HG03280 (cell line): ENCODE data around the gene MAST2.
"Not testable (repeated sequence)": the region's sequence is repeated elsewhere in the genome, so short reads cannot be mapped to it uniquely, and the experiment has no call there.

Experiments used
- ATAC-seq: cut with Tn5 transposase; IDR thresholded peaks from one replicate; pipeline ENCODE4 v1.9.1; 2021; ENCODE audit warnings: mild to moderate bottlenecking, moderate library complexity; ENCODE audit not compliant: unreplicated experiment

Gene MAST2

DNA sequence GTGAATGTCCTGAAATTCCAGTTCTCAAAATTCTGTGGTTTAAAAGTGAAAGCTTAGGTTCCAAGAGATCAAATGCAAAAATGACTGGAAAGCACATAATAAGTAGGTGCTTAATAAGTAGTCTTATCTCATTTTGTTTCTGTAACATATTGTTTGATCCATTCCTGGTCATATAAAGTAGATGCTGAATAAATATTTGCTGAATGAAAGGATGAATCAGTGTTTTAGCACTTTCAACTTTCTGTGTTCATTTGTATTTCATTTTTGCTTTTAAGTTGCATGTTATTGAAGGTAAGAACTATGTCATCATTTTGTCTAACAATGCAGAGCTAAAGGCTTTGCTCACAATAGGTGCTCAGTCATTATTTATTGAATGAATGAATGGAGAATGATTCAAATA lies 6.3 kb downstream of the MAST2 start:
- ATAC-seq = no peak

DNA sequence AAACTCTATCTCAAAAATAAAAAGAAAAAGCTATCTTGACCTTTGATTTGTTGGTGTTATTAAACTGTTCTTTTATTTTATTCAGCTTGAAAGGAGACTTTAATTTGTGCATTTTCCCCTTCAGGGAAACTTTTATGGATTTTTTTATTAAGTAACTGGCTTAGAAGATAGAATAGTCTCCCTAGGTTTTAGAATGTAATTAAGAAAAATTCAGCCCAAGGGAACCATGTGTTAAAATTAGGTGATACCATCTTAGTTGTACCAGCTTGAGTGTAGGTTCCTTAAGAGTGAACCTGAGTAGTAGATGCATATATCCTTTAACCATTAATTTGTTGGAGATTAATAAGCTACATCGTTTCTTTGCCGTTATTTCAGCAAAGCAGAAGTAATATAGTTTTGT lies 11.4 kb downstream of the MAST2 start:
- no peak for ATAC-seq

DNA sequence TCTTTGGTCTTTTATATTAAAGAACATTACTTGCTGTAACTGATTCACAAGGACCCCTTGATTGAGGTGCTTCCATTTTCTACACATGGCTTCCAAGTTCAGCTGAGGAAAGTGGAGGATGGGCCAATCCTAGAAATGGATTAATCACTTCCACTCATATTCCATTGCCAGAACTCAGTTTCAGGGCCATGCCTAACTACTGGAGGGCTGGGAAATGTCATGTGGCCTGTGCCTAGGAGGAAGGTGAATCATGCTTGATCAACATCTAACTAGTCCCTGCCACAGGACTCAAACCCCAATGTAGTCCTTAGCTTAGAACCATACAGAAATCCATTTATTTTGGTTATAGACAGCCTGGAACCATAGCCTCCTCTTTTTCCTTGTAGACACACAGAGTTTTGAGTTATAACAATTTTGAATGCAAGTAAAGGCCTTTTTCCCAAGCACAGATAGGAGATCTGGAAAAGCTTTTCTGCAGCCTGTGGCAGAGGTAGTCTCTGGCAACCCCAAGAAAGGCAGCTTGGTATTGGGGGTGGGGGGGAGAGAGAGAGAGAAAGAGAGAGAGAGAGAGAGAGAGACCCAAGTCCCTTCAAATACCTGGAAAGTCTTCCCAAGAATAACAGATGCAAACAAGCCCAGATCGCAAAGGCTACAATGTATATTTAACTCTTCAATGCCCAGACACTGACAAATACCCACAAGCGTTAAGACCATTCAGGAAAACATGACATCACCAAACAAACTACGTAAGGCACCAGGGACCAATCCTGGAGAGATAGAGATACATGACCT lies 12.5 kb downstream of the MAST2 start:
- ATAC-seq = no peak

DNA sequence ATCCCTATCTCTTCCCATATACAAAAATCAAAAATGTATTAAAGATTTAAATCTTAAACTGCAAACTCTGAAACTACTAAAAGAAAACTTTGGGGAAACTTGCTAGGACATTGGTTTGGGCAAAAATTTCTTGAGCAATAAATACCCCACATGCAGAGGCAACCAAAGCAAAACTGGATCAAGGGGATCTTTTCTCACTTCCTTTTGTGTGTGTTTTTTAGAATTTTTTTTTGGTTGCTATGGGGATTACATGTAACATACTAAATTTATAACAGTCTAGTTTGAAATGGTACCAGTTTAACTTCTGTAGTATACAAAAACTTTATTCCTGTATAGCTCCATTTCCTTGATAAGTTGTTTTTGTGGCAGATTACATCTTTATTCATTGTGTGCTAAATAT lies 16.8 kb downstream of the MAST2 start:
- no peak for ATAC-seq

DNA sequence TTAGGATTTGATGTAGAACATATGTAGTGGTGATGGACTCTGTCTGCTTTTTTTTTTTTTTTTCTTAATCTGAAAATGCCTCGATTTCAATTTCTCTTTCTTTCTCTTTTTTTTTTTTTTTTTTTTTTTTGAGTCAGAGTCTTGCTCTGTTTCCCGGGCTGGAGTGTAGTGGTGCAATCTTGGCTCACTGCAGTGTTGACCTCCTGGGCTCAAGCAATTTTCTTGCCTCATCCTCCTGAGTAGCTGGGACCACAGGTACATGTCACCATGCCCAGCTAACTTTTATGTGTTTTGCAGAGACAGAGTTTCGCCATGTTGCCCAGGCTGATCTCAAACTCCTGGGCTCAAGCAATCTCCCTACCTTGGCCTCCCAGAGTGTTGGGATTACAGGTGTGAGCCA lies 17.4 kb downstream of the MAST2 start:
- no peak for ATAC-seq

DNA sequence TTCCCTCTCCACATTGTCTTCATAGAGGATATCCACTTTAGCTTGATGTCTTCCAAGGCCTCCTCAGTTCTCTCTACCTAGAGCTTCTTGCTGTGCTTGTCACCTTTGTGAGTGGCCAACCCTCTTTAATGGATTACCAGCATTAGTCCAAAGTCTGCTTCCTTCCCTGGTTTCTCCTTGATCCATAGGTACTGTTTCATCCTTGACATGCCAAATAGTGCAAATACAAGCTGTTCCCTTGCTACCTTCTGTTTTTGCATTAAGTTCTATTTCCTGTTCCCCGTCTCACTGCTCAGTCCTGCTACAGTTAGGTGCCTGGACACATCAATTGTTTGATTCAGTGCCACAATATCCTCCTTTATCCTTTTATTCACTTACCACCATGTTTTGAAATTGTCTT lies 19.2 kb downstream of the MAST2 start:
- ATAC-seq = no peak

DNA sequence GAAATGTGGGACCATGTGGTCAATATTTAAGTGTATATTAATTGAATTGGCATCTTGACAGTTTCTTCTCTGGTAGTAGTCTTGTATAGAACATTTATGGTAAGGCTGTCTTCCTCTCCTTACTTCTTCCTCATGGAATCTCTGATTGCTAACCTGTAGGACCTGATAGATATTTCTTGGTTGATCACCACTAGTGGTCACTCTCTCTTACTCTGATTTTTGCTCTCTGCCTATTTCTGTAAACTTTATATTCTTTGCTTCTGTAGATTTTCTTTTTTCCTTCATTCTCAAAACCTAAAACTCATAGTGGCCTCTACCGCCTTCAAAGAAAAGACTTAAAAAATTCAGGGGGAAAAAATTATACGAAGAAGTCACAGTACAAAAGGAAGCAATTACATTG lies 21.2 kb downstream of the MAST2 start:
- ATAC-seq = no peak

DNA sequence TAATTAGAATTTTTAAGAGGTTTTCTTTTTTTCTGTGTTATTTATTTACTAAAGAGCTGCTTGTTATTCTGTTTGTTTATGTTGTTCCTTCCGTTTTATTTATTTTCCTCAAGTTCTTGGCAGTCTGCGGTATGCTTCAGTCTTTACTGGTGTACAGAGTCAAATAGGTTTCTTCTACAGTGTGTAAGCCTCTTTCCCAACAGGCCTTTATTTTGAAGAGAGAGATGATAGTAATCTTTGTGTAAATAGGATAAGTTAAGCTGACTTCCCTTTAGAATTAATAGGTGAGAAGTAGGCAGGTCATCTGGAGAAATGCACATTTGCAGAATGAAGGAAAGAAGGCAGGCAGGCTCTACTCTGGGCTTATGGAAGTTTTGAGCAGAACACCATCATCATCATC lies 23.8 kb downstream of the MAST2 start:
- ATAC-seq = no peak

DNA sequence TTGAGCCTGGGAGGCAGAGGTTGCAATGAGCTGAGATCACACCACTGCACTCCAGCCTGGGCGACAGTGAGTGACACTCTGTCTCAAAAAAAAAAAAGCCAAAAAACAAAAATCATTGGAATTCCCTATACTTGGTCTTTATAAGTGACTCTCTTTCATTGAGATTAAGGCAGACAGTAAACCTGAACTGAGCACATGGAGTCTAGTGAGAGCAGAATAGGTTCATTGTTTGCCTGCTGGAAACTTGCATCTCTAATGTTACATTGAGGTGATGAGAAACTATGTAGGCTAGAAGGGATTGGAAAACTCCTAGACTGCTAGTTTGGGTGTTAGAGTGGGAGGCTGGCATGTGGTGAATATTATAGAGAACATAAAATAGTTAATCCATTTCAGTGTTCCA lies 25.4 kb downstream of the MAST2 start:
- no peak for ATAC-seq

DNA sequence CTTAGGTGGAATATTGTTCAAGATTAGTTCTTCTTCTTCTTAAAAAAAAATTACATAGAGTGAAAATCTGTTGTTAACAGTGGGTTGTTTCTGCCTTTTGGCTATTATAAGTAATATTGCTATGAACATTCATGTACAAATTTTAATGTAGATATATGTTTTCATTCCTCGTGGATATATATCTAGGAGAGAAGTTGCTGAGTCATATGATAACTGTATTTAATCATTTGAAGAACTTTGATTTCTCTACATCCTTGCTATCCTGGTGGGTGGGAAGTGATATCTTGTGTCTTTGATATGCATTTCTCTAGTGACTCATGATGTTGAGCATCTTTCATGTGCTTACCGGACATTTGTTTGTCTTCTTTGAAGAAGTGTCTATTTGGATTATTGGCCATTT lies 29.9 kb downstream of the MAST2 start:
- ATAC-seq = no peak

DNA sequence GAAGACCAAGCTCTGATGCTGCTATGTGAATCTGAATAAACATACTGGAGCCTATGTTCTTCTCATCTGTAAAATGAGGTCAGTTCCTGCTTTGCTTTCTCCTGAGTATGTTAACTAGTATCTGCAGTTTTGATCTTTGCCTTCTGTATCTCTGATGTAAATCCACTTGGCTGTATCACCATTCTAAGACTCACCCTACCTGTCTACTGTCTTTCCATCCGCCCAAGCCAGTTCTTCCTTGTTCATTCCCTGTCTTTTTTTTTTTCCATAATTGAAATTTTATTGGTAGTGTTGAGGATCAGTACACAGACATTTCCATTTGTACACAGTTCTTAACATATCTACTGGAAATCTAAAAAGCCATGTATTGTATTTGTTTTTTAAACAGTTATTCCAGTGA lies 31.3 kb downstream of the MAST2 start:
- ATAC-seq = no peak

DNA sequence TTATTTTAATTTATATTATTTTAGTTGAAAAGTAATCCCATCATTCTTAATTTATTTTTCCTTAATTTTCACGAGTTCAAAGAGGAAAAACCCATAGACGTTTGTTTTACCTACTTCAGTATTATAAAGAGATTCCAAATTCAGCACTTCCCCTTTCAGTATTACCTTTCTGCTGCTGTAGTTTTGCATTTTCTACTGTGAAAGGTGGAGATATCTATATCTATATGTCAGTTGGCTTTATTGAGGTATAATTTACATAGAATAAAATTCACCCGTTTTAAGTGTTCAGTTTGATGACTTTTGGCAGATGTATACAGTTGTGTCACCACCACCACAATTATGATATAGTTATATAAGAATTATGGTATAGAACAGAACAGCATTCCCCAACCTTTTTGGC lies 33.0 kb downstream of the MAST2 start:
- ATAC-seq = no peak

DNA sequence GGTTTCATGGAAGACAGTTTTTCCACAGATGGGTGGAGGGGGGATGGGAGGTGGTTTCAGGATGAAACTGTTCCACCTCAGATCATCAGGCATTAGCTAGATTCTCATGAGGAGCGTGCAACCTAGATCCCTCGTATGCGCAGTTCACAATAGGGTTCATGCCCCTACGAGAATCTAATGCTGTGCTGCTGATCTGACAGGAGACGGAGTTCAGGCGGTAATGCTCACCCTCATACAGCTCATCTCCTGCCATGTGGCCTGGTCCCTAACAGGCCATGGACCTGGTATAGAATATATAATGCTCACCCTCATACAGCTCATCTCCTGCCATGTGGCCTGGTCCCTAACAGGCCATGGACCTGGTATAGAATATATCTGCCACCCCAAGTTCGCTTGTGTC lies 33.4 kb downstream of the MAST2 start:
- ATAC-seq = not testable (repeated sequence)

DNA sequence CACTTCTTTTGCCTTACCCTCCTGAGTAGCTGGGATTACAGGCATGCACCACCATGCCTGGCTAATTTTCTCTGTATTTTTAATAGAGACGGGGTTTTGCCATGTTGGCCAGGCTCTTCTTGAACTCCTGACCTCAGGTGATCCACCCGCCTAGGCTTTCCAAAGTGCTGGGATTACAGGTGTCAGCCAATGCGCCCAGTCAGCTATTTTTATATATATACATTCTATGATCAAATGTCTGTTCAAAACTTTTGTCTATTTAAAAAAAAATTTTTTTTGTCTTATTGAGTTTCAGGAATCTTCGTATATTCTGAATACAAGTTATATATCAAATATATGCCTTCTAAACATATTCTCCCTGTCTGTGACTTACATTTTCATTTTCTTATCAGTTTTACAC lies 34.9 kb downstream of the MAST2 start:
- ATAC-seq = not testable (repeated sequence)

DNA sequence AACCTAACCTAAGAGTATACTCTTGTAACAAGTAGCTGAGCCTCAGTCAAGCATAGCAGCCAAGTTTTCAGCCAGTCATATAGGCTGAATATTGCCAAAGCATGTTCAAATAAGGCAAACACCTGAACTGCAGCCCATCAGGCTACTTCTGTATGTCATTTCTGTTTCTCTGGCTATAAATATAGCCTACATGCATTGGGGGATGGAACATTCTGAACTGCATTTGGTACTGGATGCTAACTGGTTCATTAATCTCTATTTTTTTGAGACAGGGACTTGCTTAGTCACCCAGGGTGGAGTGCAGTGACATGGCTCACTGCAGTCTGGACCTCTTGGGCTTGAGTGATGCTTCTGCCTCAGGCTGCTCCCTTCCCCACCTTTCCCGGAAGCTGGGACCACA lies 37.3 kb downstream of the MAST2 start:
- ATAC-seq = no peak

DNA sequence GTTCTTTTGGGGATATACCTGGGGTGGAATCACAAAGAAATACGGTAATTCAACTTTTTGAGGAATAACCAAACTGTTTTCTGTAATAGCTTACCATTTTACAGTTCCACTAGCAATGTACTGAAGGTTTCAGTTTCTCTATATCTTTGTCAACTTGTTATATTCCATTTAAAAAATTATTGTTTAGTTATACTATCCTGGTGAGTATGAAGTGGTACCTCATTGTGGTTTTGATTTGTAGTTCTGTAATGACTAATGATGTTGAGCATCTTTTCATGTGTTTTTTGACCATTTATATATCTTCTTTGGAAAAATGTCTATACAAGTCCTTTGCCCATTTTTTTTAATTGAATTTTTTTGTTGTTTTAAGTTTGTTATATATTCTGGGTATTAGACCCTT lies 39.4 kb downstream of the MAST2 start:
- no peak for ATAC-seq

DNA sequence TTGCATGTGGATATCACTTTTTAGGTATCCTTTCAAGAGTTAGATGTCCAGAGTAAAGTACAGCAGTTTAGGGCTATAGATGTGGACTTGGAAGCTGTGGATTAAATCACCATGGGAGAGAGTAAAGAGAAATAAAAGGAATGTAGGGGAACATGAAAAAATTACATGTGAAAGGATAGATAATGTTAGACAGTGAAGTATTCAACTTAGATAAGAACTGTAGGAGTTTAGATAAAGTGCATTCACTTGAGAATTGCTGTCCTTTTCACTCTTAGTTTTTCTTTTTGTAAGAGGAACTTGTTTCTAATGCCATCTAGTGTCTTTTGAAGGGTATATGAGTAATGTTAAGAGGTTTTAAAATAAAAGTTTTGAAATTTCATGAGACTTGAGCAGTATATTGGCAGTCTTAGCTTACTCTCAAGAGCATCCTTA lies 40.1 kb downstream of the MAST2 start:
- no peak for ATAC-seq

DNA sequence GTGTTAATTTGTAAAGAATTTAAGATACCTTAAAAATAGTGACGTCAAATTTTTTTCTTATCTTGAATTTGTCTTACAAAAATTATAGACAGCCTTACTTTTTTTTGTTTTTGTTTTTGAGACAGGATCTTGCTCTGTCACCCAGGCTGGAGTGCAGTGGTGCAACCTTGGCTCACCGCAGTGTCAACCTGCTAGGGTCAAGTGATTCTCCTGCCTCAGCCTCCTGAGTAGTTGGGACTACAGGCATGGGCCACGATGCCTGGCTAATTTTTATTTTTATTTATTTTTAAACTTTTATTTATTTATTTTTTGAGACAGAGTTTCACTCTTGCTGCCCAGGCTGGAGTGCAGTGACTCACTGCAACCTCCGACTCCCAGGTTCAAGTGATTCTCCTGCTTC lies 40.6 kb downstream of the MAST2 start:
- not testable (repeated sequence) for ATAC-seq

DNA sequence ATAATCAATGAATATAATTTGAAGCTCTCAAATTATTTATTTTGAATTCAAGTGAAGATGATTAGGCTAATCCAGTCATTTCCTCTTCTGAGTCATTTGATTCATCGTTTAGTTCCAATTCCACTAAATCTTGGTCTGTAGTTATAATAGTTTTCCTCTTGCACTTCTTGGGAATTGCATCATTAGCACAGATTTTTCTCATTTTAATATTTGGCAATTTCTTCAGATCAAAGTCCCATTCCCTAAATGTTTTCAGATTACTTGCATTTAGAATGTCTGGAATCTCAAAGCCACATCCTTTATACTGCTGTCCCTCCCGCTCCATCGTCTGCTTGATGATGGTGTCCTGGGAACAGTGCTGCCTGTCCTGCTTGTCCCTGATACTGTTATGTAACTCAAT lies 43.5 kb downstream of the MAST2 start:
- ATAC-seq = no peak

DNA sequence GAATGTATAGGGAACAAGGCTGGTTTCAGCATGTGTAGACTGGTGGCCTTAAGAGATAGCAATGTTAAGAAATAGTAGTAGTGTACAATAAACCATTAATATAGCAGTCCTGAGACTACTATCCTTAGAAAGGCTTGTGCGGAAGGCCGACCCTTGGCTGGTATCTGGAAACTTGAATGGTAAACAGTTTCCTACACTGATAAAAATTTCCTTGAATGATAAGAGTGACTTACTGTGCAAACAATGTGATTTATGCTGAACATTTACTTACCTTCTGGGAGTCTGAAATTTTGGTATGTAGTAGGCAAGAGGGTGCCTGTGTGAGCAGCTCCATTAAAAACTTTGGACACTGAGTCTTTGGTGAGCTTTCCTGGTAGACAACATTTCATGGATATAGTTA lies 44.7 kb downstream of the MAST2 start:
- ATAC-seq = no peak

DNA sequence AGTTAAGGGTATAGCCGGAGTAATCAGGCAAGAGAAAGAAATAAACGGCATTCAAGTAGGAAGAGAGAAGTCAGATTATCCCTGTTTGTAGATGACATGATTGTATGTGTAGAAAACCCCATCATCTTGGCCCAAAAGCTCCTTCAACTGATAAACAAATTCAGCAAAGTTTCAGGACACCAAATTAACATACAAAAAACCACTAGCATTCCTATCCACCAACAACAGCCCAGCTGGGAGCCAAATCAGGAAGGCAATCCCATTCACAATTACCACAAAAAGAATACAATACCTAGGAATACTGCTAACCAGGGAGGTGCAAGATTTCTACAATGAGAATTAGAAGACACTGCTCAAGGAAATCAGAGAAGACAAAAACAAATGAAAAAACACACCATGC lies 45.3 kb downstream of the MAST2 start:
- ATAC-seq = no peak

DNA sequence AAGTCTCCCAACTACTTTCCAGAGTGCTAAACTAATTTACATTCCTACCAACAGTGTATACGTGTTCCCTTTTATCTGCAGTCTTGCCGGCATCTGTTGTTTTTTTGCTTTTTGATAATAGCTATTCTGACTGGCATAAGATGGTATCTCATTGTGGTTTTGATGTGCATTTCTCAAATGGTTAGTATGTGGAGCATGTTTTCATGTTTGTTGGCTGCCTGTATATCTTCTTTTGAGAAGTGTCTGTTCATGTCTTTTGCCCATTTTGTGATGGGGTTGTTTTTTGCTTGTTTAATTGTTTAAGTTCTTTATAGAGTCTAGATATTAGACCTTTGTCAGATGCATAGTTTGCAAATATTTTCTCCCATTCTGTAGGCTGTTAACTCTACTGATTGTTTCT lies 46.6 kb downstream of the MAST2 start:
- ATAC-seq = no peak

DNA sequence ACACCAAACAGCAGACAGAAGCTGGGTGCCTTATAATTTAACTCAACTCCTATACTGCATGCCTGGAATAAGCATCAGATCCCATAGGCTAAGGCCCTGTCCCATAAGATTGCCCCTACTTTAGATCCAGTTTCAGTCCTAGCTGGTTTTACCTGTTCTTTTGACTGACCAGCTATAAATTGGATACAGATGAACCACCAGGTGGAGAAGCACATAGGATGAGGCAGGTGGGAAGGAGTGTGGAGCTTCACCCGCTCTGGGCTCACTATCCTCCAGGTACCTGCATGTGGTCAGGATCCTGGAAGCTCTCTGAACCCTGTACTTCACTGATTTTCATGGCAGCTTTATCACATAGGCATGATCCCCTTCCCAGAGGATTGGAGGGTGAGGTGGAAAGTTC lies 51.3 kb downstream of the MAST2 start:
- ATAC-seq = no peak
